NT2/D1 (cell line): Measurements from ENCODE around the gene ATP11C.

Experiments
- SUZ12 ChIP-seq: IDR thresholded peaks from 2 replicates; pipeline ENCODE4 v1.6.1; 2011; ENCODE audit not compliant: insufficient read length, insufficient read depth; ENCODE audit errors: extremely low read depth
- YY1 ChIP-seq: IDR thresholded peaks from 2 replicates; pipeline ENCODE4 v1.6.1; 2011; ENCODE audit not compliant: insufficient read length, insufficient read depth
- ZNF274 ChIP-seq: IDR thresholded peaks from 2 replicates; pipeline ENCODE4 v1.6.1; 2011; ENCODE audit warnings: mild to moderate bottlenecking, low read depth, low read length

GRCh38 chrX:139844884-139845283 is 88.0 kb downstream of the ATP11C start:
- TF ChIP-seq YY1 (no peak), ZNF274 (no peak), SUZ12 (no peak)
